Subcutaneous adipose tissue (tissue), 4 donors: ENCODE measurements around the gene TNIP1. TPM values are rescaled to one million over a fixed set of nuclear protein-coding genes. Genes with fewer than 3 reads are reported as not detected.

Experiments used
- CTCF ChIP-seq: fragments of 450-650 bp; IDR thresholded peaks from one replicate; pipeline ENCODE4 v1.5.1; 2016; ENCODE audit warnings: low read depth, mild to moderate bottlenecking, control low read depth, antibody characterized with exemption, moderate library complexity
- total RNA-seq, 4 donors: library from RNA; depleted of rRNA; stranded (reverse); fragments of >200 nt; gene quantifications; one replicate each; pipeline ENCODE4 v1.1.0, GENCODE V29; 2016

The TNIP1 gene
- total RNA-seq, 4 donors from 2014 or later: 97.1 to 376 (median 190) TPM

GRCh38 chr5:151105561-151105960 is 24.7 kb upstream of the TNIP1 start:
- no peak for TF ChIP-seq CTCF

- TF ChIP-seq CTCF: no peak
Measured at GRCh38 chr5:151104795-151105194, 24.0 kb upstream of the TNIP1 start.

GRCh38 chr5:151101746-151102145 is 20.9 kb upstream of the TNIP1 start:
- TF ChIP-seq CTCF: no peak

- TF ChIP-seq CTCF: no peak
Measured at GRCh38 chr5:151101151-151101550, 20.3 kb upstream of the TNIP1 start.

GRCh38 chr5:151100681-151101080 is 19.8 kb upstream of the TNIP1 start:
- no peak for TF ChIP-seq CTCF

GRCh38 chr5:151098768-151099121 is 17.9 kb upstream of the TNIP1 start:
- TF ChIP-seq CTCF: no peak

- no peak for TF ChIP-seq CTCF
Measured at GRCh38 chr5:151097820-151098767, 17.3 kb upstream of the TNIP1 start.
